ENCODE data around the gene DUSP22. TPM values are rescaled to one million over a fixed set of nuclear protein-coding genes. Genes with fewer than 3 reads are reported as not detected.
"Not testable (repeated sequence)": the region's sequence is repeated elsewhere in the genome, so short reads cannot be mapped to it uniquely, and the experiment has no call there.

Gene DUSP22
- 26.1 and 26.8 TPM in 2 replicates for total RNA-seq

GRCh38 chr6:291697-292505 is at the start of gene DUSP22:
DUSP22 (plus strand) TSS chr6:292487; CDS start chr6:292540, 53 bp downstream.
- intact Hi-C loops (cut with micrococcal nuclease): loop anchor here (1.0 to 5.0 kb wide), 10 partner anchors 31 to 418 kb away; partner anchors contain the start of gene IRF4

DNA sequence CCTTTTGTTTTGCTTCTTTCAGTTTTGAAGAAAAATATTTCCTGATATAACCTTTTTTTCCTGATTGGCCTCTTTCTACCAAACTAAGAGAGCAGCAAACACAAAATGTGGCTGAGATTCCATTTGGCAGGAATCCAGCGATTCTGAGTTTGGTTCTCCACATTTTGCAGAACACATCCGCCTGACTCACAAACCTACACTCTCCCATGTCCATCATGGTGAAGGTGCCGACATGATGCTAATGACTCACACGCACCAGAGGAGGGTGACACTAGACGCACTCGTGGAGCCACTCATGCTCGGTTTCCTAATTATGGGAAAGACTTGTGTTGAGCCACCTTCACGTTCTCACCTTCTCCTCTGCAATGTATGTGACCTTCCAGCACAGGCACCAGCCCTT is 45.9 kb upstream of the DUSP22 start:
- intact Hi-C loops (cut with micrococcal nuclease): no loop called here

DNA sequence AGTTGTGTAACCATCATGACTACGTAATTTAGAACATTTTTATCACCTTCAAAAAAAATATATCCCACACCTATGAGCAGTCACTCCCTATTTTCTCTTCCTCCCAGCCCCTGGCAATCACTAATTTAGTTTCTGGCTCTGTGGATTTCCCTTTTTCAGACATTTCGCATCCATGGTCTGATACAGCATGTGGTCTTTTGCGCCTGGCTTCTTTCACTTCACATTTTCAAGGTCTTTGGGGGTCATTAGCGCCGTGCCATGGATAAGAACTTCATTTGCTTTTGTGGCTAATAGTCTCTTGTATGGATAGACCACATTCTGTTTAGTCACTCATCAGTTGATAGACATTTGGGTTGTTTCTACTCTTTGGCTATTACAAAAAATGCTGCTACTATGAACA is 44.9 kb upstream of the DUSP22 start:
- intact Hi-C loops (cut with micrococcal nuclease): no loop called here

DNA sequence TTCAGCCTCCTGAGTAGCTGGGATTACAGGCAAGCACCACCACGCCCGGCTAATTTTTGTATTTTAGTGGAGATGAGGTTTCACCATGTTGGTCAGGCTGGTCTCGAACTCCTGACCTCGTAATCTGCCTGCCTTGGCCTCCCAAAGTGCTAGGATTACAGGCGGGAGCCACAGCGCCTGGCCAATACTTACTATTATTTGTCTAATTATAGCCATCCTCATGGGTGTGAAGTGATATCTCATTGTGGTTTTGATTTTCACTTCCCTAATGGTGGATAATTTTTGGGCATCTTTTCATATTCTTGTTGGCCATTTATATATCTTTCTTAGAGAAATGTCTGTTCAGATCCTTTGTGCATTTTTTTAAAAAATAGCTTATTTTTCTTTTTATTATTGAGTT is 44.2 kb upstream of the DUSP22 start:
- intact Hi-C loops (cut with micrococcal nuclease): not testable (repeated sequence)

GRCh38 chr6:250676-251075 is 41.6 kb upstream of the DUSP22 start:
- intact Hi-C loops (cut with micrococcal nuclease): loop anchor here (5.0 kb wide), 1 partner anchor 42 kb away; the partner anchor contains the start of gene DUSP22

DNA sequence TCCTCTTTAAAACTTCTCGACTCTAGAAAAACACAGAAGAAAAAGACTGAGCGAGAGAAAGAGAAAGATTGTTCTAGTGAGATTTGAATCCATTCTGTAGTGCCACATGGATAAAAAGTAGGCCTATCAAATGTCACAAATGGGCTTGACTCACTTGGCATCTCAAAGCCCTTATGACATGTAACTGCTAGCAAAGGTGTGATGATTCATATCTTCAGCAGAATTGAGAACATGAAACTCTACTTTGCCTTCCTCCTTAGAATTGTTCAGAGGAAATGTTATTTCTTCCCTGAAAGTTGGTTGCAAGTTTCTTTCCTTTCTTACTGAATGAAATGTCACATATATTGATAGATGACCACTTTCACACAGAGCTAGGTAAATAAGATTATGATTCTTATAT is 40.4 kb upstream of the DUSP22 start:
- intact Hi-C loops (cut with micrococcal nuclease): loop anchor here (2.0 to 5.0 kb wide), 2 partner anchors 15 to 40 kb away; partner anchors contain the start of gene DUSP22

- intact Hi-C loops (cut with micrococcal nuclease): loop anchor here (2.0 to 5.0 kb wide), 2 partner anchors 16 to 39 kb away; partner anchors contain the start of gene DUSP22
Measured at GRCh38 chr6:252775-253535, 39.3 kb upstream of the DUSP22 start.

GRCh38 chr6:254016-254415 is 38.3 kb upstream of the DUSP22 start:
- intact Hi-C loops (cut with micrococcal nuclease): loop anchor here (5.0 kb wide), 1 partner anchor 38 kb away; the partner anchor contains the start of gene DUSP22

DNA sequence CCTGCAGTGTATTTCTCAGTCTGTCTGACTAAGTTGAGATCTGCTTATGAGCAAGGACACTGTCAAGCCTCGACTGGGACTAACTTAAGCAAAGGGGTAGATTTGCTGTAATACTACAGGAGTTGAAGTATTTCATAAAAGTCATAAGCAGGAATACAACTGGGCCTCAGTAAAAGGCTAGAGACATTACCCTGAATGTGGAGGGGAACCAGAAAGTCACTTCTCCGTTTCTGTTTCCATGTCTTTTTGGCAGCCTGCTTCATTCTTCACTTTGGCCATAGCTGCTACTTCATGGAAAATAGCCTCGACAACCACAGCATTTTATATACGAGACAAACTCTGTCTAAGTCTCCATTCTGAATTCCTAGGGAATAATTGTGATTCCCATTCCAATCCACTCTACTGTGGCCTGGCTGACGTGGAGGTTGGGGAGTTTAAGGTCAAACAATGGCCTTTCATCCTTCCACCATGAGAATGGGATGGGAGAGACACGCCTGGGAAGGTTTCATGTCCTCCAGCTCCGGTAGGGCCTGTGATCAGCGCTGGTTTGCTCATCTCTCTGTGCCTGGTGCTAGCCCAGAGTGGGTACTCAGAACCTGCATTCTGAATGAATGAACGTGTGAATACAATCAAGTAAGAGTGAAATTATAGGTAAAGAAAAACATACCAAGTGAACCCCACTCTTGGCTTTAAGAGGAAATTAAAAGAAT is 37.1 kb upstream of the DUSP22 start:
- intact Hi-C loops (cut with micrococcal nuclease): no loop called here

- intact Hi-C loops (cut with micrococcal nuclease): no loop called here
Measured at GRCh38 chr6:255751-256083, 36.6 kb upstream of the DUSP22 start.

GRCh38 chr6:256169-256568 is 36.1 kb upstream of the DUSP22 start:
- intact Hi-C loops (cut with micrococcal nuclease): no loop called here

DNA sequence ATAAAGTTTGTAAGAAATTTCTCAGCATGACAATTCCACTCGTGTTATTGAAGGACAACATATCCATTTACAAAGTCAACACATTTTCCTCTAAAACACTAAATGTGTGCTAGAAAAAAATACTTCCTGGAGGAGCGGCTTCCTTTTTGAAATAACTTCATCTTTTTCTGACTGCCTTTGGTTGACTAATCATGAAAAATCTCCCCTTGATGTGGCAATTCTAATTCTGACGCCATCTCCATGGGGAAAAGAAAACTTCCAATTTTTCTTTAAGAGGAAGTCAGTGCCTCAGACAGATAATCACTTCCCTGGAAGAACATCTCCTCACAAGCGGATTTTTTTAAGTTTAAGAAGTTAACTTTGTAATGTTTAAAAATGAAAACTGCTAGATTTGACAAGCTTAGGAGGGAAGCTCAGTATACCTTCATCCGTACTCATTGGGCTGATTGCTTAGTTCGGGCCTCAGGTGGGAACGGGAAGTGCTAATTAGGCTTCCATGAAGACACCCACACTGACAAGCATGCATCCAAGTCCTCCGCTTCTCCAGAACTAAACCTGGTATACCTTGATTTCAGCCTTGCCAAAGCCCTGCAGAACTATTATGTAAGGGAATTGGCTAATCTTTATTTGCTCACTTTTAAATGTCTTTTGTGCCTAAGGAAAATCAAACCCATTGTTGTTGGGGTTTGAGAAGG is 35.1 kb upstream of the DUSP22 start:
- intact Hi-C loops (cut with micrococcal nuclease): no loop called here

DNA sequence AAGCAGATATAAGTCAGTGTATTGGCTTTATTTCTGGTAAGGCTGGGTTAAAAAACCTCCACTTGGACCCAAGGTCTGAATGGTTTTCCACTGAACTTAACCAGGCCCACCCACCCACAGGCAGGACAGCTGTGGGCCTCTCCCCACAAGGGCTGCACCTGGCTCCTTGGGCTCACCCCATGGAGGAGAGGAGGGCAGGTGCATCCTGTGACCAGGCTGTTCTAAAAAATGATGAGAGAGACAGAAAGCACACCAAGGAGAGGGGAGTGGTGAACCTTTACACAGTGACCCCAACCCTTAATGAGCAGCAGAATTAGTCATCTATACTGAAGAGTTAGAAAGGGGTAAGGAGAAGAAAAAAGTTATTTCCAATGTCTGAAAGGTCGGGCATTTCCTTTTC is 34.5 kb upstream of the DUSP22 start:
- intact Hi-C loops (cut with micrococcal nuclease): no loop called here

GRCh38 chr6:259316-259715 is 33.0 kb upstream of the DUSP22 start:
- intact Hi-C loops (cut with micrococcal nuclease): no loop called here

GRCh38 chr6:259901-260508 is 32.3 kb upstream of the DUSP22 start:
- intact Hi-C loops (cut with micrococcal nuclease): loop anchor here (2.0 kb wide), 1 partner anchor 33 kb away; the partner anchor contains the start of gene DUSP22

GRCh38 chr6:264626-265025 is 27.7 kb upstream of the DUSP22 start:
- intact Hi-C loops (cut with micrococcal nuclease): no loop called here

DNA sequence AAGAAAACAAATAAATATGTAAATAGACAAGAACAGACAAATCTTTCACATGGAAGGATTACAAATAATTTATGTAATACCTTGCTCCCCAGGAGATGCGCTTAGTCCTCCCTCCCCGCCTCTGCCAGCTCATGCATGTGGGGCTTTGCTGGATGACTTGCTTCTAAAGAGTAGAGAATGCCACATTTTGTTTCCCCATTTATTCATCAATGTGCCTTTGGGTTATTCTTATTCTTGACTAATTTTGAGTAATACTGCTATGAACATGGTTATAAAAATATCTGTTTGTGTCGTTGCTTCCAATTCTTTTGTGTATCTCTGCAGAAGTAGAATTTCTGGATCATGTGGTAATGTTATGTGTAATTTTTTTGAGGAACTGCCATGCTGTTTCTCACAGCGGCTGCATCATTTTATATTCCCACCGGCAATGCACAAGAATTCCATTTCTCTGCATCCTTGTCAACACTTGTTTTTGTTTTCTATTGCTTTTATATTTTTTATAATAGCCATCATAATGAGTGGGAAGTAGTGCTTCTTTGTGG is 23.8 kb upstream of the DUSP22 start:
- intact Hi-C loops (cut with micrococcal nuclease): no loop called here

- intact Hi-C loops (cut with micrococcal nuclease): no loop called here
Measured at GRCh38 chr6:273551-274058, 18.7 kb upstream of the DUSP22 start.

DNA sequence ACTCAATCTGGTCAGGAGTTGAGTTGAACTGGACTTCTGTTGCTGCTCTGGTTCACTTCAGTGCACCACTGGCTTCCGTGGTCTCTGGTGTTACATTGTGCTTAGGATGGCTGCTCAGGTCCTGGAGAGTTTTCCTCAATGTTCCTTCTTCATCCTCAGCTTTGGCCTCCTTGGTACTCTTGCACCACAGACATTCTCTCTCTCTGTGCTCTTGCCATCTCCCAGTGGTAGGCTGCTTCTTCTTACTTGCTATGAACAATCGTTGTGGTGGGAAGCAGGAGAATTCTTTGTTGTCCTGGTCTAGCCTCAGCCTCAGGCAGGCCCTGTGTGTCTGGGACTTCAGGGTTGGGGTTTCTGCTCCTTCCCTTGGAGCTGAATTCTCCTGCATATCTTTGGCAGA is 14.5 kb upstream of the DUSP22 start:
- intact Hi-C loops (cut with micrococcal nuclease): no loop called here

DNA sequence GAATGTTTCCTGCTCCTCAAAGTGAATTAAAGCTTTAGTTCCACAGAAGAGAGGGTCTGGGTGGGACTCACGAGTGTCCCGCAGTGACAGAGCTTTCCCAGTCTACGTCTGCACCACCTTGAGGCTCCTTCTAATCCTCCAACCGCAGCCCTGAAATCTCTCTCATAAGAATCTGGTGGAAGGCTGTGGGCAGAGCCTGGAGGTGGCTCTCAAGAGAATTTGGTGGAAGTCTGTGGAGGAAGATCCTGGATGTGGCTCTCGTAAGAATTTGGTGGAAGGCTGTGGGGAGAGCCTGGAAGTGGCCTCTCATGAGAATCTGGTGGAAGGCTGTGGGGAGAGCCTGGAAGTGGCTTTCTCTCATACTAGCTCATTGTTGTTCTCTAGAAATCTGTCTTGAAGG is 13.8 kb upstream of the DUSP22 start:
- intact Hi-C loops (cut with micrococcal nuclease): no loop called here

Measured in T-helper 2 cell treated with Interferon-gamma antibody and Interleukin-4, amounts not matched to agents 100 ng/mL and 5 ng/mL, for 36 hours (primary cell).